Cardiac fibroblast (primary cell): ENCODE measurements around the gene CENPQ.

Source experiments
- DNase-seq, 2 donors: peaks; one replicate each; pipeline versions ENCODE4 v3.0.0 to v3.0.0-alpha.2; 2010; ENCODE audit warnings: low read depth in 2 of 2
- H3K4me3 ChIP-seq, 2 donors: replicated peaks in 1 of 2; 1 replicate in 1 of 2; 2 replicates in 1 of 2; pipeline ENCODE4 v1.5.1; 2011; ENCODE audit warnings: low read depth in 2 of 2, low read length in 2 of 2, mild to moderate bottlenecking in 2 of 2, moderate library complexity in 1 of 2
- TF ChIP-seq, protein P1 (sequence below): IDR thresholded peaks from one replicate; pipeline ENCODE4 v1.5.1; 2011; ENCODE audit warnings: low read depth, mild to moderate bottlenecking, low read length, inconsistent platforms

Gene CENPQ

GRCh38 chr6:49515485-49516146, 52.4 kb downstream of the CENPQ start:
- DNase-seq = no peak
- TF ChIP-seq, protein P1, sequence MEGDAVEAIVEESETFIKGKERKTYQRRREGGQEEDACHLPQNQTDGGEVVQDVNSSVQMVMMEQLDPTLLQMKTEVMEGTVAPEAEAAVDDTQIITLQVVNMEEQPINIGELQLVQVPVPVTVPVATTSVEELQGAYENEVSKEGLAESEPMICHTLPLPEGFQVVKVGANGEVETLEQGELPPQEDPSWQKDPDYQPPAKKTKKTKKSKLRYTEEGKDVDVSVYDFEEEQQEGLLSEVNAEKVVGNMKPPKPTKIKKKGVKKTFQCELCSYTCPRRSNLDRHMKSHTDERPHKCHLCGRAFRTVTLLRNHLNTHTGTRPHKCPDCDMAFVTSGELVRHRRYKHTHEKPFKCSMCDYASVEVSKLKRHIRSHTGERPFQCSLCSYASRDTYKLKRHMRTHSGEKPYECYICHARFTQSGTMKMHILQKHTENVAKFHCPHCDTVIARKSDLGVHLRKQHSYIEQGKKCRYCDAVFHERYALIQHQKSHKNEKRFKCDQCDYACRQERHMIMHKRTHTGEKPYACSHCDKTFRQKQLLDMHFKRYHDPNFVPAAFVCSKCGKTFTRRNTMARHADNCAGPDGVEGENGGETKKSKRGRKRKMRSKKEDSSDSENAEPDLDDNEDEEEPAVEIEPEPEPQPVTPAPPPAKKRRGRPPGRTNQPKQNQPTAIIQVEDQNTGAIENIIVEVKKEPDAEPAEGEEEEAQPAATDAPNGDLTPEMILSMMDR = no peak
- H3K4me3 ChIP-seq = no peak overlapping the region

DNA sequence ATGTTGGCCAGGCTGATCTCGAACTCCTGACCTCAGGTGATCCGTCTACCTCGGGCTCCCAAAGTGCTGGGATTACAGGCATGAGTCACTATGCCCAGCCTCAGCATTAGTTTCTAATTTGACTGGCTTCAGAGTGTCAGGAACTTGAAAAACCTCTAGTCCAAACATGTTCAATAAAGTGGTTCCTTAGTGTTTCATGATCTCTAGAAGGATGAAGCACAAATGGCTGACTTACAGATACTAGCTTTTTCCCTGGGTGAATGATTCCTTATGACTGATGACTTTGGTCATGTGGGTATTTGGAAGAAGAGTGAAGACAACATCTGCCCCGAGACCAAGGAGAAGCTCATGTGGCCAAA, 53.0 kb downstream of the CENPQ start:
- DNase-seq = no peak
- TF ChIP-seq, protein P1 = no peak
- no peak overlapping the region for H3K4me3 ChIP-seq

GRCh38 chr6:49517919-49518318, 54.7 kb downstream of the CENPQ start:
- no peak overlapping the region for H3K4me3 ChIP-seq
- DNase-seq = no peak
- TF ChIP-seq, protein P1 = no peak

- TF ChIP-seq, protein P1 = no peak
- DNase-seq = no peak
- no peak overlapping the region for H3K4me3 ChIP-seq
Observed at GRCh38 chr6:49519660-49520059, 56.5 kb downstream of the CENPQ start.

DNA sequence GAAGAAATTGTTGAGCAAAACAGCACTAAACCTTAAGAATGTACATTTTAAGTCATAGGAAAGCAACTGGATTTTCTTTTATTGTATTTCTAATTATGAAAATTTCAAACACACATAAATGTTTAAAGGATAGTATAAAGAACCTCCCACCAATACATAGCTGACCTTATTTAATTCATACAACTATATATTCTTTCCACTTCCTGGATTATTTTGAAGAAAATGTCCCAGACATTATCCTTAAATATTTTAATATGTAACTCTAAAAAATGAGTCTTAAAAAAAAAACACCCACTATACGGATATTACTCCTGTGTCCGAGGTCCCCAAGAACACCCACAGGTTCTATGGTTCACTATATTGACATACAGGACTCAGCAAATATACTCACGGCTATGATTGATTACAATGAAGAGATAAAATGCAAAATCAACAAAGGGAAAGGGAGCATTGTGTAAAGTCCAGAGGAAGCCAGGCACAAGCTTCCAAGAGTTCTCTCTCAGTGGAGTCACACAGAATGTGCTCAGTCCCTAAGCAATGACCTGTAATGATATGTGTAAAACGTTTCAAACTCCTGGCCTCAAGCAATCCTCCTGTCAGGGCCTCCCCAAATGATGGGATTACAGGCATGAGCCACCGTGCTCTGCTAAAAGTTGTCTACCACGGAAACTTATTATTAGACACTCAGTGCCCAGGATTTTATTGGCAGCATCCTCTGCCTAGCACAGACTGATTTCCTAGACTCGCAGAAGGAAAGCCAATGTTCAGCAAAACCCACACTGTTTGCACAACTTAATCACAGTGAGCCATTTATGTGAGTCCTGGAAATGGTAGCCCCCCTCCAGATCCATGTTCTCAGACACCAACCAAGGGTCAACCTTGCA, 59.8 kb downstream of the CENPQ start:
- DNase-seq = no peak
- TF ChIP-seq, protein P1 = no peak
- no peak overlapping the region for H3K4me3 ChIP-seq

- no peak overlapping the region for H3K4me3 ChIP-seq
- no peak for DNase-seq
- TF ChIP-seq, protein P1 = no peak
Observed at GRCh38 chr6:49523901-49524300, 60.7 kb downstream of the CENPQ start.
